Gastroesophageal sphincter (tissue), 4 donors: ENCODE data around the gene RAD51C. TPM values are rescaled to one million over a fixed set of nuclear protein-coding genes. Genes with fewer than 3 reads are reported as not detected.
A peak's percentile ranks its signal among the peaks of the same experiment; 100 is the strongest.
"Not testable (repeated sequence)": the region's sequence is repeated elsewhere in the genome, so short reads cannot be mapped to it uniquely, and the experiment has no call there.

ENCODE experiments used
- ATAC-seq: fragments of 150-250 bp; one replicate; pipeline ENCODE4 v1.9.1; 2016; ENCODE audit warnings: mild to moderate bottlenecking, moderate library complexity
- H3K27ac ChIP-seq, 4 donors: fragments of 200-600 bp; sonication (generic) in 3 of 4; 1 replicate in 3 of 4; 2 replicates in 1 of 4; pipeline ENCODE4 v1.5.1; 2016 to 2019
- H3K27me3 ChIP-seq: fragments of 200-600 bp; sonication (generic); one replicate; pipeline ENCODE4 v1.5.1; 2019
- H3K36me3 ChIP-seq, 2 donors: fragments of 200-600 bp; sonication (generic); one replicate each; pipeline ENCODE4 v1.5.1; 2019; ENCODE audit warnings: control low read depth in 1 of 2
- H3K4me1 ChIP-seq, 3 donors: fragments of 200-600 bp; sonication (generic); 1 replicate in 2 of 3; 2 replicates in 1 of 3; pipeline ENCODE4 v1.5.1; 2016 to 2019; ENCODE audit warnings: control low read depth in 2 of 3
- H3K4me3 ChIP-seq, 2 donors: fragments of 200-600 bp; sonication (generic); one replicate each; pipeline ENCODE4 v1.5.1; 2019; ENCODE audit warnings: mild to moderate bottlenecking in 1 of 2, moderate library complexity in 1 of 2
- H3K9me3 ChIP-seq, 3 donors: fragments of 200-600 bp; sonication (generic); one replicate each; pipeline ENCODE4 v1.5.1; 2017 to 2019; ENCODE audit warnings: control low read depth in 2 of 3
- CTCF ChIP-seq, 4 experiments: fragments of 200-600 bp in 2 of 4; fragments of 450-650 bp in 2 of 4; sonication (generic) in 1 of 4; IDR thresholded peaks; one replicate each; pipeline ENCODE4 v1.5.1; 2017 to 2019; ENCODE audit warnings: antibody characterized with exemption in 4 of 4, mild to moderate bottlenecking in 2 of 4, moderate library complexity in 2 of 4
- EP300 ChIP-seq: sonication (generic); formaldehyde crosslinking; IDR thresholded peaks from one replicate; pipeline ENCODE4 v1.6.1; 2017; ENCODE audit warnings: antibody characterized with exemption, mild to moderate bottlenecking
- POLR2A ChIP-seq, 2 donors: fragments of 450-650 bp; IDR thresholded peaks; one replicate each; pipeline ENCODE4 v1.6.1; 2017; ENCODE audit warnings: antibody characterized with exemption in 2 of 2, mild to moderate bottlenecking in 2 of 2, moderate library complexity in 1 of 2
- POLR2AphosphoS5 ChIP-seq: sonication (generic); formaldehyde crosslinking; IDR thresholded peaks from one replicate; pipeline ENCODE4 v1.6.1; 2017; ENCODE audit warnings: antibody characterized with exemption
- WGBS, 2 donors: methylation state at CpG; one replicate each; pipeline ENCODE4 v1.1.5; 2018; ENCODE audit warnings: low coverage in 1 of 2; 5-methylcytosine and 5-hydroxymethylcytosine counted together
- total RNA-seq, 4 donors: library from RNA; depleted of rRNA; stranded (reverse); fragments of >200 nt; gene quantifications; one replicate each; pipeline ENCODE4 v1.1.0, GENCODE V29; 2016

Gene RAD51C
- total RNA-seq, 4 donors from 2014 or later = 15.2 to 31.1 (median 21.1) TPM

- TF ChIP-seq EP300 = no peak
- TF ChIP-seq POLR2A (IDR thresholded peaks at IDR 0.05) = no peak
- no peak for TF ChIP-seq CTCF (IDR thresholded peaks at IDR 0.05)
- TF ChIP-seq POLR2AphosphoS5 = no peak
- no peaks in the 10 kb centered on the region for H3K4me1 ChIP-seq
- 77 to 84% methylated on average over 6 to 10 of the region's 10 CpGs for WGBS, 2 donors
- no peaks in the 10 kb centered on the region for H3K9me3 ChIP-seq
- no peaks in the 10 kb centered on the region for H3K36me3 ChIP-seq
- no peaks in the 10 kb centered on the region for H3K27me3 ChIP-seq
- ATAC-seq = no peak
- no peak overlapping the region for H3K4me3 ChIP-seq
- H3K27ac ChIP-seq = no peak overlapping the region
Observed at GRCh38 chr17:58684003-58684402, 8.4 kb upstream of the RAD51C start.

DNA sequence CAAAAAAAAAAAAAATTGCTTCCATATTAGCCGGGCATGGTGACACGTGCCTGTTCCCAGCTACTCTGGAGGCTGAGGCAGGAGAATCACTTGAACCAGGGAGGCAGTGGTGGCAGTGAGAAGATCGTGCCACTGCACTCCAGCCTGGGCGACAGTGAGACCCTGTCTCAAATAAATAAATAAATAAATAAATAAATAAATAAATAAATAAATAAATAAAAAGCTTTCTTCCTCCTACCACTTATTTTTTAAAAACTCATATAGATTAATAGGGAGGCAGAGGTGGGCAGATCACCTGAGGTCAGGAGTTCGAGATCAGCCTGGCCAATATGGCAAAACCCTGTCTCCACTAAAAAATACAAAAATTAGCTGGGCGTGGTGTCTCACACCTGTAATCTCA, 7.9 kb upstream of the RAD51C start:
- H3K9me3 ChIP-seq, ATAC-seq, H3K4me1 ChIP-seq, H3K27me3 ChIP-seq, H3K36me3 ChIP-seq, H3K27ac ChIP-seq, H3K4me3 ChIP-seq: not testable (repeated sequence)
- WGBS, 2 donors = 87 to 93% methylated on average over 5 to 6 of the region's 6 CpGs

DNA sequence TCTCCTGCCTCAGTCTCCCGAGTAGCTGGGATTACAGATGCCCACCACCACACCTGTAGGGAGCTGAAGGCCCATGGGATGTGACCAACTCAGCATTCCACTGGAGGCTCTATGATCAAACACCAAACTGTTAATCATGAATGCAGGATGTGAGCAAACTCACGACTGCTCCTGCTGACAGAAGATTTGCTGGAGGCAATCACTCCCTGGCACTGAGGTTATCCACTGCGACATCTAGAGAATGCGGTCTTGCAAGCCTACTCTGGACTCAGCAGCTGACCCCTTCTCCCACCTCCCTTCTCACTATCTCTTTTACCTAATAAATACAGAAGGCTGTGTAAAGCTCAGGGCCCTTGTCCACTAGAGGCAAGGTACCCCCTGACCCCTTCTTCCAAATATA, 5.4 kb upstream of the RAD51C start:
- H3K4me3 ChIP-seq = no peak overlapping the region
- WGBS, 2 donors = 92% methylated on average over 2 of the region's 4 CpGs; no CpG with 5 or more reads in 1 of the 2 donors
- no peak for TF ChIP-seq EP300
- no peak for TF ChIP-seq POLR2AphosphoS5
- TF ChIP-seq POLR2A (IDR thresholded peaks at IDR 0.05) = no peak
- TF ChIP-seq CTCF (IDR thresholded peaks at IDR 0.05) = no peak
- H3K9me3 ChIP-seq = no peaks in the 10 kb centered on the region
- ATAC-seq = no peak
- H3K4me1 ChIP-seq = peaks cover 0 to 2% (median 0%) of the 10 kb centered on the region in 3 donors
- H3K27ac ChIP-seq = no peak overlapping the region
- no peaks in the 10 kb centered on the region for H3K36me3 ChIP-seq
- H3K27me3 ChIP-seq = no peaks in the 10 kb centered on the region

DNA sequence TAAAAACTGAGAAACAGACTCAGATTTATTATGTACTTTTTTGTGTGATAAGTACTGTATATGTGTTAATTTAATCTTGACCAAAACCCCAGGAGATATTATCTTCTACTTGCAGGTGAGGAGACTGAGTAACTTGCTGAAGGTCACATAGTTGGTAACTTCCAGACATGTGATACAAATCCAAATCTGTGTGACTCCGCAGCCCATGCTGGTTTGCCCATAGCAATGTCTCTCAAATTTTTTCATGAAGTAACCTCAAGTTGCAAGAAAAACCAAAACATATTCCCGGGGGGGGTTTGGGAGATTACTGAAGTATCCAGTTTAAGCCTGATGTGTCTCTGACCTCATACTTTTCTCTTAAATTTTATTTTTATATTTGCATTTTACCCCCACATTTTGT, 3.9 kb upstream of the RAD51C start:
- Histone ChIP-seq H3K27me3 (no peaks in the 10 kb centered on the region), H3K36me3 (no peaks in the 10 kb centered on the region), H3K4me1 (peaks cover 0 to 14% (median 7%) of the 10 kb centered on the region in 3 donors), H3K27ac (no peak overlapping the region), H3K4me3 (no peak overlapping the region), H3K9me3 (no peaks in the 10 kb centered on the region)
- no peak for ATAC-seq
- WGBS, 2 donors = 91 to 100% methylated on average over 1 to 2 of the region's 2 CpGs
- no peak for TF ChIP-seq POLR2A (IDR thresholded peaks at IDR 0.05)
- TF ChIP-seq EP300 = no peak
- no peak for TF ChIP-seq POLR2AphosphoS5
- TF ChIP-seq CTCF (IDR thresholded peaks at IDR 0.05) = no peak

GRCh38 chr17:58690033-58690432, 2.4 kb upstream of the RAD51C start:
- not testable (repeated sequence) for ATAC-seq, H3K27me3 ChIP-seq, H3K36me3 ChIP-seq, H3K9me3 ChIP-seq, H3K27ac ChIP-seq, H3K4me3 ChIP-seq
- WGBS, 2 donors = 97% methylated on average over 6 of the region's 7 CpGs; no CpG with 5 or more reads in 1 of the 2 donors
- H3K4me1 ChIP-seq = peaks cover 0 to 21% (median 7%) of the 10 kb centered on the region in 3 donors

- H3K27ac ChIP-seq = peak within 1 kb of the TSS; percentile 48 to 91 (median 88)
- no peak for TF ChIP-seq POLR2AphosphoS5
- no peak for TF ChIP-seq CTCF (IDR thresholded peaks at IDR 0.05)
- no peak for TF ChIP-seq POLR2A (IDR thresholded peaks at IDR 0.05)
- TF ChIP-seq EP300 = no peak
- ATAC-seq = no peak
- peaks cover 0 to 13% of the 10 kb centered on the region in 2 donors for H3K36me3 ChIP-seq
- no peaks in the 10 kb centered on the region for H3K27me3 ChIP-seq
- H3K4me3 ChIP-seq = peak within 1 kb of the TSS; percentile 29 to 73
- WGBS, 2 donors = 86 to 92% methylated on average over 10 to 14 of the region's 19 CpGs
- no peaks in the 10 kb centered on the region for H3K9me3 ChIP-seq
- peaks cover 0 to 21% (median 7%) of the 10 kb centered on the region in 3 donors for H3K4me1 ChIP-seq
Observed at GRCh38 chr17:58691701-58692238, 632 bp upstream of the RAD51C start, which contains the start of gene TEX14. TEX14 (minus strand) TSS chr17:58692045; CDS start chr17:58652001, 40,044 bp downstream.
